GM18868 (cell line): ENCODE results near the gene PSTPIP2.
"Not testable (repeated sequence)": the region's sequence is repeated elsewhere in the genome, so short reads cannot be mapped to it uniquely, and the experiment has no call there.

ENCODE experiments used
- ATAC-seq: cut with Tn5 transposase; IDR thresholded peaks from one replicate; pipeline ENCODE4 v1.9.1; 2021; ENCODE audit warnings: mild to moderate bottlenecking, moderate library complexity; ENCODE audit not compliant: unreplicated experiment

The PSTPIP2 gene

DNA sequence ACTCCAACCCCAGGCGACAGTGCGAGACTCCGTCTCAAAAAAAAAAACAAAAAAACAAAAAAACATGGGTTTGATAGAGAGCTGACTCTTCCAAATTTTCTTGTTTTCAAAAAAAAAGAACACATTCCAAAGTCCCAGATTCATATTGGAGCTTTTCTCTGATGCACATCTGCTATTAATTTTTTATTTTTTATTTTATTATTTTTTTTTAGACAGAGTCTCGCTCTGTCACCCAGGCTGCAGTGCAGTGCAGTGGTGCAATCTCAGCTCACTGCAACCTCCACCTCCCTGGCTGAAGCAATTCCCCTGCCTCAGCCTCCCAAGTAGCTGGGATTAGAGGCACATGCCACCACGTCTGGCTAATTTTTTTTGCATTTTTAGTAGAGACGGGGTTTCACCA is 79.5 kb downstream of the PSTPIP2 start:
- ATAC-seq, result not testable (repeated sequence)

DNA sequence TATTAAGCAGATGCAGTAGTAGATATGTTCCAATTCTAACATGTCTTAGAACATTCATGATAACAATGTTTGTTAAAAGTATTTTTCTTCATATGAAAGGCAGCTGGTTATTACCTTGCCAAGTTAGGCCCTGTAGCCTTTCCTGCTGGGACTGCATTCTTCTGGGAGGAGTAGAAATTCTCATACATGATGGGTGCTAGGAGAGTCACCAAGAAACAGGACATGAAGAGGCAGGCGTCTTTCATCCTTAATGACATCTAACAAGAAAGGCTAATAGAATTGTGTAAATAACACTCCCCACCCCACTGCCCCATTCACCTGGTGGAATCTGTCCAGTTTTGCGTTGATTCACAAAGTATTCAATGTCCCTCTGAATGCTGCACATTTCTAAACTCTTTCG is 80.3 kb downstream of the PSTPIP2 start:
- no peak for ATAC-seq

DNA sequence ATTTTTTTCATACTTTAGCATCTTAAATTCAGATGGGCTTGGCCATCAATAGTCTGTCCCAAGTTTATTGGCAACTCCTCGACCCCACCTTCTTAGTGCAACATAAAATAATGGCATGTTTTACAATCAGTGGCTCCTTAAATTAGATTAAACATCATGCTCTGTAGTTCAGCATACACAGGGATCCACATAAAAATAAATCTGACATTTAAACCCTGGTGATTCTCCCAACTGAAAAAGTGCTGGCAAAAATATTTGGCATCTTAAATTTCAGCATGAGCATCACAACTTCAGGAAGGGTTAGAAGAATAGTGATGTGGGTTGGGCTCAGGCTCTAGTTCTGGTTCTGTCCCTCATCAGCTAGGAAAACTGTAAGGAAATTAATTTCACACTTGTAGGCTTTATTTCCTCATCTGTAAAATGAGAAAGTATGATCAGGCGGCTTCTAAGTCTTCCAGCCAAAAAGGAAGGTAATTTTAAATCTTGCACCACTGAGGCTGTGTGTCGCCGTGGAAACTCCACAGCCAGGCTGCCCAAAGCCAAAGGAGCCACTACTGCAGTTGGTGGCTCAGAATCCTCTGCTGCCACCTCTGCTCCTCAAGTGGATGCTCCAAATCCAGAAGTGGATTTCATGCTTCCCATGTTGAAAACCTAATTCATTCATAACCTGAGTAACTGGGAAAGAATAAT is 87.4 kb downstream of the PSTPIP2 start:
- no peak for ATAC-seq

DNA sequence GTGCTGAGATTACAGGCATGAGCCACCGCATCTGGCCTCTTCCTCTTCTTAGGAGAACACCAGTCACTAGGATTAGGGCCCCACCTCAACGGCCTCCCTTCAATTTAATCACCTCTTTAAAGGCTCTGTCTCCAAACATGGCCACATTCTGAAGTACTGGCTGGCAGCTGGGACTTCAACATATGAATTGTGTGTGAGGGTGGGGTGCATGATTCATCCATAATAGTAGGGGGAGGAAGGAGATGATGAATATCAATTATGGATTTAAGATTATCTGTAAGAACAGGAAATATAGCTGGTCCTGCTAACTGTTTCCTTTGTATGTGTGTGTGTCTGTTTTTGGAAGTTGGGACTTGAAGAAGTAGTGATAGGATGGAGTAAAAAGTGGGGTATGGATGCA is 90.2 kb downstream of the PSTPIP2 start:
- no peak for ATAC-seq

DNA sequence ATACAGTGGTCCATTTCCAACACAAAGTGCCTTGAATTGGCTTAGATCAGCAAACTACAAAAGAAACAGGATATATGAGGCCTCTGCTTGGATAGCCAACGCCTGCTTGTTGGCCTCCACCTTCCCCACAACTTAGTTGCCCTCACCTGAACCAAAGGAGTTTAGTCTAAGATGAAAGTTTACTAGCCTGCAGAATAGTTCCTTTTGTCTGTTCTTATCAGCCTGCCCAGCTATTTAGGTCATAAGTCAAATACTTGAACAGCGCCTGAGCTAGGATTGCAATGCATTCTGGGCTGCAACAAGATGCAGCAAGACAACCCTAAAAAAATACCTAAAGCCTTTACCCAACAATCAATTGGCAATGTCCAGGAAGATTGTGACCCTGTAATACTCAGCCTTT is 91.8 kb downstream of the PSTPIP2 start:
- ATAC-seq, result no peak

DNA sequence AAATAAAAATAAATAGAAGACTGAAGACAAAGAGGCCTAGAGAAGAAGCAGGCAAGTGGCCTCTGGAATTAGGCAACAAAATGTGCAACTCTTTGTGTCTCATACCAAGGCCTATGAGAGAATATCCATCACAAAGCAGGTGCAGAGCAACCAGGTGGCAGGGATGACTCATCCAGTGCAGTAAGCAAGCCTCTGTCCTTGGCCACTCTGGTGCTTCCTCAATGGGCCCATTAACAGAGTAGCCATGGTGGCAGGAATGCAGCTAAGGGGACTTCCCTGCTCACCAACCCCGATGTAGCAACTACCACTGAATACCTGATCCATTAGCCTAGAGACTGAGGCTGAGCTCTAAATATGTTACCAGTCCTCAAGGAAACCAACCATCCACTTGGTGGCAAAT is 94.0 kb downstream of the PSTPIP2 start:
- peak; percentile 47 for ATAC-seq

DNA sequence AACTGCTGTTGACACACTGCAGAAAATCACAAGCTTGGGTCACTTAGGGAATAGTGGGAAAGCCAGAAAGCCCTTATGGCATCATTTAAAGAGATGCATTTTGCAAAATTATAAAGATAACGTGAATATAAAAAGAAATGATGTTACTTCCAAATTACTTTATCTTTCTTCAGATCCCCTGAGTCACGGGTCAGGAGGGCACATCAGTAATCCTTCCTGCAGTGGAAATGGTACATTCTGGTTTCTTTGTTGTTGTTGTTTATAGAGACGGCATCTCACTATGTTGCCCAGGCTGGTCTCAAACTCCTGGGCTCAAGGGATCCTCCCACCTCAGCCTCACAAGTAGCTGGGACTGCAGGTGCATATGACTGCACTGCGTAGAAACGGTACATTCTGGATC is 95.1 kb downstream of the PSTPIP2 start:
- ATAC-seq, result no peak

DNA sequence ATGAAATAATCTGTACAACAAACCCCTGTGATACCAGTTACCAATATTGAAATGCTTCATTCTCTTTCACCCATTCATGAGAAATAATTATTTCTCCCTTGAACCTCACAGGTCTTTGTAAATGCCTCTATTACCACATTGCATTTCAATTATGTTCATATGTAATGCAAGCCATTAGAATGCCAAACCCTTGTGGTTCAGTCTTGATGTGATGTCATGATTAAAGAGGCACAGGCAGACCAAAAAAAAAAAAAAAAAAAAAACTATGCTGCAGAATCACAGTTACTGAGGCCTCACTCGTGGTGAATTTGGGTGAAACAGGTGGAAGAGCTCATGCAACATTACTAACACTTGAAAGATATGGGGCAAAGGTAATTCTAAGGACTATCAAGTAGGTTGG is 95.5 kb downstream of the PSTPIP2 start:
- no peak for ATAC-seq

DNA sequence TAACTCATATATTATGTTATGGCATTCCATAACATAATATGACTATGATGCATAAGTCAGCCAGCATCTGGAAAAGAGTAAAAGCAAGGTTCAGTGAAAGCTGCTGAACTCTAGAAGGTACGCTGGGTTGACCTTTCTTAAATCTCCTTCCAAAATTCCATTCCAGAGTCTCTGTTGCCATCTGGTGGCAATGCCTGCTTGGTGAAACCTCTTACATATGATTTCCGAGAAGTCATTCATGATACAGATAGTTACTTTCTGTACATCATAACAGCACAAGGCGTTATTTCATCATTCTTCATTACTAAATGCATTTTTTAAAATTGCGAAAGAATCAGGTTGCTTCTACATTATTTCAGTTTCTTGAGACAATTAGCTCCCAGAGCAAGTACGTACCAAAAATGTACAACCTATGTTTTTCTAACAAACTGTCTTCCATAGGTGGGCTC is 97.9 kb downstream of the PSTPIP2 start:
- peak; percentile 58 for ATAC-seq

DNA sequence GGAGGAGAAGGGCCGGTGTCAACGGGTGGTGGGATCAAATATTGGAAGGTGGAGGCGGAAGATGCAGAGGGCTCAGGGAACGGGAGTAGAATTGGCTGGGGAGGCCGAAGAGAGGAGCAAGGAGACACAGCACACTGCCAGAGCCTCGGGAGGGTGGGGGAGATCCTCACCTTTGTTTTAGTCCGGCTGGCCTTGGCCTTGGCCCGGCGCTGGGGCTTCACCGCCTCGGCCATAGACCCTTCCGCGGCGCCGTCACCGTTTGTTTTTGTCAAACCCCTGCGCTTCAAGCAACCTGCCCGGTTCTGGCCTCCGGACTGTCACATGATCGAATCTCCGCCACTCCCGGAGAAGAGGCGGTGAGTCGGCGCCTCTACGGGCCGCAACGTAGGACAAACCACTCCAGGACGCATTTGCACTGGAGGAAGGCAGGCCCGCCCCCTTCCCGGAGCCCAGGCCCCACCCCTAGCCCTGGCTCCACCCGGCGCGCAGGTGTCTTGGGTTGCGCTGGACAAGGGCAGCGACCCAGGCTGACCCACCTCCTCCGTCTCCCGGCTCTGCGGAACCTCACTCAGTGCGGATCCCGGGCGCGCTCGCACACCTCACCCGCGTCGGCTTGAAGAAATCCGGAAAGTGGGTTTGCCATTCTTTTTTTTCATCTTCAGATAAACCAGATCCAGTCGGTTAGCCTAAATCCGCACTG is 104.9 kb downstream of the PSTPIP2 start, which contains the start of gene EPG5:
Gene EPG5 (minus strand): TSS at position 323 of the 700 bp plus-strand sequence. CDS start 90 bp downstream, at position 233.
- ATAC-seq, result peak; percentile 98

DNA sequence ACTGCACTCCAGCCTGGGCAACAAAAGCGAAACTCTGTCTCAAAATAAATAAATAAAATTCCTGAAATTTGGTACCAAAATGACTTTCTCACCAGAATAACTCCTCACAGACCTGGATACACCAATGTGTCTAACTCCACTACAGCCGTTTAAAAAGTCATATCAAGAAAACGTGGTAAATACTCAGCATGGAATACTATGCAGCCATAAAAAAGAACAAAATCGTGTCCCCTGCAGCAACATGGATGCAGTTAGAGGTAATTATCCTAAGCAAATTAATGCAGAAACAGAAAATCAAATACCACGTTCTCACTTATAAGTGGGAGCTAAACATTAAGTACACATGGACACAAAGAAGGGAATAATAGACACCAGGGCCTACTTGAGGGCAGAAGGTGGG is 107.1 kb downstream of the PSTPIP2 start:
- not testable (repeated sequence) for ATAC-seq

DNA sequence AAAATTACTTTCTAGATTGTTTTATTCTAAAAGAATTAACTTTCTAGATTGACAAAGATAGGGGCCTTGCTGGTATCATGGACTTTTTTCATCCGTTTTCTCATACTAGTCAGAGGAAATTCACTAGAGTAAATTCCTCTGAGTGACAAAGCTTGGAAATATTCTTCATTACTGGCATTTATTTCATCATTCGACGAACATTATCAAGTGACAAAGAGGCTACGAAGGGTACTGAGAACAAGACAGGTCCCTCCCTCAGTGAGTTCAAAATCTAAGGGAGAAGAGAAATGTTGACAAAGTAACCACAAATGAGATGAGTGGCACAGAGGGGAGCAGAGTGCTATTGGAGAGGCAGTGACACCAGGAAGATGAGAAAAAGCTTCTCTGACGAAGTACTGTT is 109.2 kb downstream of the PSTPIP2 start:
- no peak for ATAC-seq

DNA sequence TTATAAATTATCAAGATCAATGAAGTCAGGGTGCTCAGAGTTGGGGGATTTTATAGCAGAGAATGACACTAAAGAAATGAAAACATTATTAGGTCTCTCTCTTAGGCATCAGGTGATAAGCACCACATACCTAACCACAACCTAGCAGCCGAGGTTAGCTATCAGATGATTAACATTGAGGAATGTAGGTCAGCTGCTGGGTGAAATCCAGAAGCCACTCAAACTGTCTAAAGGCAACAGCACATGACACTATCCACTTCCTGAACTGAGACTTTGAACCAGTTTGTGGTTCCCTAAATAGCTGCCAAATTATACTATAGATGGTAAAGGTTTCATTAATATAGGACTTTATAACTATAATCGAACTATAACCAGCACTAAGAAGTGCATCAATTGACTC is 109.6 kb downstream of the PSTPIP2 start:
- ATAC-seq, result no peak

DNA sequence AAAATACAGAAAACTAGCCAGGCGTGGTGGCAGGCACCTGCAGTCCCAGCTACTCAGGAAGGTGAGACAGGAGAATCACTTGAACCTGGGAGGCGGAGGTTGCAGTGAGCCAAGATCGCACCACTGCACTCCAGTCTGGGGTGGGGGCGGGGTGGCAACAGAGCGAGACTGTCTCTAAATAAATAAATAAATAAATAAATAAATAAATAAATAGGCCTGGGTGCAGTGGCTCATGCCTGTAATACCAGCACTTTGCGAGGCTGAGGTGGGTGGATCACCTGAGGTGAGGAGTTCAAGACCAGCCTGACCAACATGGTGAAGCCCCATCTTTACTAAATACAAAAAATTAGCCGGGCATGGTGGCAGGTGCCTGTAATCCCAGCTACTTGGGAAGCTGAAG is 112.6 kb downstream of the PSTPIP2 start:
- not testable (repeated sequence) for ATAC-seq

DNA sequence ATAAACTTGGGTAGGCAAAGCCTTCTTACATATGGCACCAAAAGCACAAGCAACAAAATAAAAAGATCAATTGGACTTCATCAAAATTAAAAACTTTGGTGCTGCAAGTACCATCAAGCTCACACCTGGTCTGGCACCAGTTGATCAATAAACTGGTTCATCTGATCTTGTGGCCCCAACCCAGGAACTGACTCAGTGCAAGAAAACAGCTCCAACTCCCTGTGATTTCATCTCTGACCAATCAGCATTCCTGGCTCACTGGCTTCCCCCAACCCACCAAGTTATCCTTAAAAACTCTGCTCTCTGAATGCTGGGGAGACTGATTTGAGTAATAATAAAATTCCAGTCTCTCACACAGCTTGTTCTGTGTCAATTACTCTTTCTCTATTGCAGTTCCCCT is 113.3 kb downstream of the PSTPIP2 start:
- ATAC-seq, result no peak

DNA sequence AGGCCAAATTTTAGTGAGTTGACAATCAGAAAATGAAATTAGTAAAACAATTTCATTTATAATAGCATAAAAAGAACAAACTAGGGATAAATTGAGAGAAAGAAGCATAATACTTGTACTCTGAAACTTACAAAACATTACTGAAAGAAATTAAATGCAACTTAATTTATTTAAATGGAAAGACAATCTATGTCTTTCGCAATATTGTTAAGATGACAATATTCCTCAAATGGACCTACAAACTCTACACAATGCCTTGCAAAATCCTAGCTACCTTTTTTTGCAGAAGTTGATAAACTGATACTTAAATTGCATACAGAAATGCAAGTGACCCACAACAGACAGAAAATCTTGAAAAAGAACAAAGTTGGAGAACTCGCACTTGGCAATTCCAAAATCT is 114.0 kb downstream of the PSTPIP2 start:
- no peak for ATAC-seq

DNA sequence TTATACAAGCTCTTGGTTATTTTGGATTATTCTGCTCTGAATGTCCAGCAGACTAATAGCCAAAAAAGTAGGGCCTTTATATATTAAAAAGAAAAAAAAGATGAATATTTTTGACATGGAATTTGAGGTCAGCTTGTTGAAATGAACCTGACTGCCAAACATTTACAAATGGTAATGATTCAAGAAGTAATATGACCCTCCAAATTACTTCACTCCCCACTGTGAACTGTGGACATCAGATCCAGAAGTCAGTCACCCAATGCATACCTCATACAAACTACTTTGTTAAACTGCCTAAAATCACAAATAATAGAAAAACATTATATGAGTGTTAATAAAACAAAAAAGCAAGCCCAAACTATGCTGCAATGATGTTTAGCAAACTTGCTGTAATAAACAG is 115.0 kb downstream of the PSTPIP2 start:
- no peak for ATAC-seq

DNA sequence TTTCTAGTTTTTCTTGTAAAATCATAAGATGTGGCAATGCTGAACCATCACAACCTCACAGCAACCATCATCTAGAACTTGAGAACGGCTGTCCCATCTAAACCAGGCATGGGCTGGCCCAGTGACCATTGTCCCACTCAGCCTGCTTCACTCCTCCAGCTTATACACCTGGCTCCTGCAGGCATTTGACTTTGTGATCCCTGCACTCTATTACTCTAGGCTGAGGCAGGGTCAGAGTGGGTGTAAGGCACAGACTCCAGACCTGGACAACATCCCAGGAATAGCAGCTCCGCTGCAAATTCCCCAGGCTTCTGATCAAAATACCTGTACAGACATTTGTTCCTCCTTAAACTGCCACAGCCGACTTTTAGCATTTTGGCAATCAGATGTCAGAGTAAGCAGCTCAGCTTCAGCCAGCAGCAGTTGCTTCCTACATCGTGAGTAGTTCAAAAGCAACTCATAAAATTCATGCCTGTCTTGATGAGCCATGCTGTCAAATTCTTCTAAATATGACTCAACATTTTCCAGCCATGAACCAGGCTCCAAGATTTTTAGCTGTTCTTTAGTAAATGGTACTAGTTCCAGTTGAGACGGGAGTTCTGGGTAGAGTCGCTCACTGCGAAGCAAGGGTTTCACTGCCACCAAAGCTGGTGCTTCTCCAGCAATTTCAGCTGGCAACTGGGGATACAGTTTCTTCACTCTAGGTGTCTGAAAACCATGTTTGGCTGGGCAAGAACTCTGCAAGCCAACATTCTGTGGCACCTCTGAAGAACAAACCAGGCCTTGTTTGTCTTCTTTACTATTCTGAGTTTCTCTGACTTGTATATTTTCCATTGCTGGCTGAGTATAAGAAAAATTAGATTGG is 117.8 kb downstream of the PSTPIP2 start:
- no peak for ATAC-seq

DNA sequence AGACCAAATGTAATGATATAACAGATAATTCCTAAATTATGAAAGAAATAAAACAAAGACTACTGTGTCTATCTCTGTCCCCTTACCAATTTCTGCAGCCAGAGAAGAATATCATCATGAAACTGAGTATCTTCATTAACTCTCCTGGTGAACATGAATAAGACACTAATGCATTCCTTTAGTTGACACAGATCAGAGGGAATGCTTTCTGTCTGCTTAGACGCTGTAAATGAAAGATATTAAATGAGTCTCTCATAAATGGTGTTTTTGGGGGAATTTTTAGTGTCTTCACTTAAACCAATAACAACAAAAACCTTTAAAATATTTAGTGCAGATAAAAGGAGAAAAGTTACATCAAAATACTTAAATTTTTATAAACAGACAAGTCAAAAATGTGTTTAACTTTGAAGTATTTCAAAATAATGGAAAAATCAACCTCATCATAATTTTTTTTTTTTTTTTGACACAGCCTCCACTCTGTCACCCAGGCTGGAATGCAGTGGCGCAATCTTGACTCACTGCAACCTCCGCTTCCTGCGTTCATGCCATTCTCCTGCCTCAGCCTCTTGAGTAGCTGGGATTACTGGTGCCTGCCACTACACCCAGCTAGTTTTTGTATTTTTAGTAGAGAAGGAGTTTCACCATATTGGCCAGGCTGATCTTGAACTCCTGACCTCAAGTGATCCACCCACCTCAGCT is 120.9 kb downstream of the PSTPIP2 start:
- ATAC-seq, result no peak

DNA sequence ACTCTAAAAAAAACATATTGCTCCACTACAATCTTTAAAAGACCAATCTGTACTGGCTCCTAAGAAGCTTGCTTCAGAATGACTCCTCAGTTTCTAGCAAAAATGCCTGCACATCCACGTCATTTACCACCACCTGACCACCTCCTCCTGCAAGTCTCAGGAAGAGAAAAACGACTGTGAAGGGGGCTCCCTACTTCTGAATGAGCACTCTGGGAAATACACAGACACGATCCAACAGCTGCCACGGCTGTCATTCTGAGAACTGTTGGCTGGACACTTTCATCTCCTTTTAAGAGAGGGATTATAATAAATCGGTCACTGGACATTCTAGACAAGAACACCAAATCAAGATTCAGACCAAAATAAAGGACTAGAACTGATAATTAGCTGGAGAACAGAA is 126.4 kb downstream of the PSTPIP2 start:
- ATAC-seq, result no peak

DNA sequence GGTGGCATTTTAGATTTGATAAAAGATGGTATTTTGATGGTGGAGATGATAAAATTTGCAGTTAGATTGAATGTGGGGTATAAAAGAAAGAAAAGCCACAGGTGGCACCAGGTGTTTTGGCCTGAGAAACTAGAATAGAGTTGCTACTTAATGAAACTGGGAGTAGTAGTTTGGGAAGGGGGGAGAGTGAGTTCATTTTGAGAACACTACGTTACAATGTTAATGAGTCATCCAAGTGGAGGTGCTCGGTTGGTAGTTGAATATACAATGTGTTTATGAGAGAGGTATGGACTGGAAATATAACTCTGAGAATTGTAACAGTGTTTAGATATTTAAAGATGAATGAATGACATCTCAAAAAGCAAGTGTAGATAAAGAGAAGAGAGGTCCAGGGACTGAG is 131.3 kb downstream of the PSTPIP2 start:
- no peak for ATAC-seq
